HepG2 (cell line): Measurements from ENCODE around the gene TSR1. TPM values are rescaled to one million over a fixed set of nuclear protein-coding genes. Genes with fewer than 3 reads are reported as not detected.

Experiments
- E2F1 ChIP-seq: sonication (generic); formaldehyde crosslinking; IDR thresholded peaks from 2 replicates; pipeline ENCODE4 v1.5.0; 2020; ENCODE audit warnings: missing genetic modification reagents
- HNRNPUL1 ChIP-seq: fragments of 200-400 bp; formaldehyde crosslinking; IDR thresholded peaks from 2 replicates; pipeline ENCODE4 v1.6.1; 2017; ENCODE audit warnings: low read depth, mild to moderate bottlenecking, low read length, moderate library complexity
- KLF13 ChIP-seq: sonication (generic); formaldehyde crosslinking; IDR thresholded peaks from 2 replicates; pipeline ENCODE4 v1.4.0; 2020; ENCODE audit warnings: mild to moderate bottlenecking, missing genetic modification reagents
- KLF9 ChIP-seq: IDR thresholded peaks from 2 replicates; pipeline ENCODE4 v1.6.1; 2016; ENCODE audit warnings: low read depth
- PLRG1 ChIP-seq: fragments of 450-650 bp; conservative IDR thresholded peaks from 2 replicates; pipeline ENCODE4 v1.6.1; 2016
- STAG1 ChIP-seq: sonication (generic); formaldehyde crosslinking; IDR thresholded peaks from 2 replicates; pipeline ENCODE4 v1.4.0; 2020; ENCODE audit warnings: missing genetic modification reagents
- ZBTB25 ChIP-seq: IDR thresholded peaks from 2 replicates; pipeline ENCODE4 v1.6.1; 2018; ENCODE audit warnings: missing genetic modification reagents
- ZBTB26 ChIP-seq: IDR thresholded peaks from 2 replicates; pipeline ENCODE4 v1.6.1; 2016; ENCODE audit warnings: missing compliant biosample characterization, missing genetic modification reagents, borderline replicate concordance
- ZBTB39 ChIP-seq: sonication (generic); formaldehyde crosslinking; IDR thresholded peaks from 2 replicates; pipeline ENCODE4 v1.5.0; 2020; ENCODE audit warnings: missing genetic modification reagents
- ZNF18 ChIP-seq: sonication (generic); formaldehyde crosslinking; IDR thresholded peaks from 2 replicates; pipeline ENCODE4 v1.8.0; 2022; ENCODE audit warnings: mild to moderate bottlenecking, missing genetic modification reagents; ENCODE audit not compliant: insufficient replicate concordance
- ZNF275 ChIP-seq: sonication (generic); formaldehyde crosslinking; IDR thresholded peaks from 2 replicates; pipeline ENCODE4 v1.8.0; 2022; ENCODE audit warnings: missing genetic modification reagents, mild to moderate bottlenecking, inconsistent platforms, borderline replicate concordance
- ZNF329 ChIP-seq: sonication (generic); formaldehyde crosslinking; IDR thresholded peaks from 2 replicates; pipeline ENCODE4 v1.9.0; 2021; ENCODE audit warnings: low read depth, mild to moderate bottlenecking, missing genetic modification reagents
- ZNF546 ChIP-seq: sonication (generic); formaldehyde crosslinking; conservative IDR thresholded peaks from 2 replicates; pipeline ENCODE4 v1.8.1; 2023; ENCODE audit warnings: mild to moderate bottlenecking, missing genetic modification reagents
- ZNF549 ChIP-seq: sonication (generic); formaldehyde crosslinking; IDR thresholded peaks from 2 replicates; pipeline ENCODE4 v1.5.0; 2020; ENCODE audit warnings: missing genetic modification reagents
- ZNF567 ChIP-seq: sonication (generic); formaldehyde crosslinking; IDR thresholded peaks from 2 replicates; pipeline ENCODE4 v1.8.1; 2023; ENCODE audit warnings: mild to moderate bottlenecking, missing genetic modification reagents, borderline replicate concordance
- ZNF580 ChIP-seq: IDR thresholded peaks from 2 replicates; pipeline ENCODE4 v1.6.1; 2016; ENCODE audit warnings: low read depth, borderline replicate concordance
- ZNF589 ChIP-seq: sonication (generic); formaldehyde crosslinking; conservative IDR thresholded peaks from 2 replicates; pipeline ENCODE4 v1.8.0; 2022; ENCODE audit warnings: mild to moderate bottlenecking, moderate library complexity, missing genetic modification reagents
- ZNF674 ChIP-seq: sonication (generic); formaldehyde crosslinking; IDR thresholded peaks from 2 replicates; pipeline ENCODE4 v1.5.0; 2020; ENCODE audit warnings: low read depth, mild to moderate bottlenecking, missing genetic modification reagents
- ZNF713 ChIP-seq: sonication (generic); formaldehyde crosslinking; IDR thresholded peaks from 2 replicates; pipeline ENCODE4 v1.4.0; 2020; ENCODE audit warnings: mild to moderate bottlenecking, missing genetic modification reagents
- ZNF737 ChIP-seq: sonication (generic); formaldehyde crosslinking; IDR thresholded peaks from 2 replicates; pipeline ENCODE4 v1.5.0; 2020; ENCODE audit warnings: missing genetic modification reagents, mild to moderate bottlenecking, borderline replicate concordance
- polyA plus RNA-seq, 8 experiments: library from polyadenylated mRNA; depleted of rRNA in 3 of 8; stranded (reverse) in 7 of 8; unstranded in 1 of 8; fragments of >200 nt; fragmentation: Illumina TruSeq in 4 of 8; extraction: Trizol in 4 of 8; gene quantifications; 2 replicates each; pipeline versions ENCODE4 v1.2.1 to v1.2.3, GENCODE V29; 2011 to 2016; ENCODE audit warnings: low read depth in 4 of 8, missing spikeins in 1 of 8, mixed read lengths in 1 of 8; ENCODE audit not compliant: insufficient read depth in 1 of 8
- total RNA-seq, 5 experiments: library from RNA; depleted of rRNA; stranded (reverse); fragments of >200 nt; fragmentation: Illumina TruSeq; extraction: Trizol; gene quantifications; 2 replicates each; pipeline ENCODE4 v1.2.3, GENCODE V29; 2016; ENCODE audit warnings: low read depth in 1 of 5

Gene TSR1
- total and polyA plus RNA-seq, 2 of the 13 experiments (the other 11 are each of a cell fraction or from before 2014, with no cell fraction given) = 7.1 to 65.8 TPM

GRCh38 chr17:2336215-2336851, at the start of gene TSR1 (continued):
- TF ChIP-seq ZNF18 (CRISPR knock-in tag) (peak; percentile 94), KLF13 (CRISPR knock-in tag) (0 out of 2 replicates have a peak, but pooled peaks have one; percentile 59), KLF9 (peak; percentile 93; the same call in 1 of the 2 replicates), ZNF589 (CRISPR knock-in tag) (peak; percentile 59), ZNF549 (CRISPR knock-in tag) (no peak), ZBTB25 (CRISPR knock-in tag) (peak; percentile 68; the same call in 1 of the 2 replicates), ZNF546 (peak; percentile 36; the same call in 1 of the 2 replicates), ZNF275 (peak; percentile 58; the same call in 1 of the 2 replicates), ZNF737 (peak; percentile 82; the same call in 1 of the 2 replicates), ZNF329 (CRISPR knock-in tag) (peak; percentile 89), ZNF567 (CRISPR knock-in tag) (peak; percentile 58; the same call in 1 of the 2 replicates), ZNF674 (CRISPR knock-in tag) (no peak), ZNF580 (peak; percentile 90), HNRNPUL1 (no peak), STAG1 (CRISPR knock-in tag) (peak; percentile 31; the same call in 1 of the 2 replicates), PLRG1 (no peak), E2F1 (CRISPR knock-in tag) (peak; percentile 90), ZBTB26 (CRISPR knock-in tag) (peak; percentile 48; the same call in 1 of the 2 replicates), ZNF713 (CRISPR knock-in tag) (peak; percentile 96; the same call in 1 of the 2 replicates), ZBTB39 (CRISPR knock-in tag) (no peak; the same call in 1 of the 2 replicates)
